Right cardiac atrium (tissue), 5 donors: ENCODE results near the gene FOS. TPM values are rescaled to one million over a fixed set of nuclear protein-coding genes. Genes with fewer than 3 reads are reported as not detected.
A peak's percentile ranks its signal among the peaks of the same experiment; 100 is the strongest.
"Not testable (repeated sequence)": the region's sequence is repeated elsewhere in the genome, so short reads cannot be mapped to it uniquely, and the experiment has no call there.

Experiments
- ATAC-seq, 2 donors: fragments of 200-7000 bp; cut with Tn5 transposase; one replicate each; pipeline versions ENCODE4 v1.8.0 to v1.9.1; 2020; ENCODE audit warnings: moderate library complexity in 2 of 2, mild to moderate bottlenecking in 1 of 2
- DNase-seq, 3 donors: peaks; one replicate each; pipeline ENCODE4 v3.0.0-alpha.2; 2020
- H3K27ac ChIP-seq: one replicate; pipeline ENCODE4 v1.5.1; 2013; ENCODE audit warnings: mild to moderate bottlenecking, low read length, control low read depth, moderate library complexity
- H3K27me3 ChIP-seq: one replicate; pipeline ENCODE4 v1.6.1; 2013; ENCODE audit not compliant: control insufficient read depth, insufficient read depth
- H3K4me1 ChIP-seq: one replicate; pipeline ENCODE4 v1.6.1; 2013; ENCODE audit warnings: low read length; ENCODE audit not compliant: control insufficient read depth, insufficient read depth
- H3K4me3 ChIP-seq: one replicate; pipeline ENCODE4 v1.5.1; 2013; ENCODE audit warnings: low read length, control low read depth
- H3K9me3 ChIP-seq: one replicate; pipeline ENCODE4 v1.6.1; 2013; ENCODE audit warnings: low read length; ENCODE audit not compliant: control insufficient read depth
- WGBS: extraction: QIAGEN DNeasy Blood & Tissue Kit; methylation state at CpG from one replicate; pipeline ENCODE4 v1.1.7; 2013; 5-methylcytosine and 5-hydroxymethylcytosine counted together
- intact Hi-C, 4 donors: fragments of 100-400 bp; cut with DNase I; formaldehyde crosslinking; loops; one replicate each; pipeline versions ENCODE4 v1.11.0 to v1.14.0; 2022 to 2023
- polyA plus RNA-seq: library from polyadenylated mRNA; stranded (reverse); fragments of 200-250 nt; gene quantifications from one replicate; pipeline ENCODE4 v1.2.3, GENCODE V29; 2013
- total RNA-seq, 4 donors: library from RNA; stranded (reverse); fragmentation: NEBNext Ultra II Directional; extraction: Animal tissue kit (Norgen Biotek cat#: 25700); gene quantifications; one replicate each; pipeline ENCODE4 v1.2.1, GENCODE V29; 2021
- donor health status: healthy with polysubstance abuse.
- donor health status: DM: no; HTN: yes; CAD: no.
- donor health status: DM: no; HTN: no; CAD: no.
- donor health status: DM: no; HTN: yes; CAD: no; lungs with severe emphysema.
- donor health status: DM: yes; HTN: yes; CAD: no.

Gene FOS
- total and polyA plus RNA-seq, 5 donors = 15.7 to 244 (median 50.3) TPM

GRCh38 chr14:75307700-75308379 is 29.2 kb downstream of the FOS start:
- peak; percentile 88 to 94 (median 92) for DNase-seq
- WGBS = 15% methylated on average over 12 of the region's 12 CpGs
- Histone ChIP-seq H3K4me1 (peaks cover 4% of the 10 kb centered on the region), H3K9me3 (no peaks in the 10 kb centered on the region), H3K27ac (no peak overlapping the region), H3K27me3 (no peaks in the 10 kb centered on the region), H3K4me3 (no peak overlapping the region)
- peak; percentile 43 to 49 for ATAC-seq
- intact Hi-C loops = loop anchor here in 3 of 4 donors (1.0 to 10.0 kb wide), 4 partner anchors 164 to 257 kb away; no protein-coding TSS in a partner anchor

- H3K27me3 ChIP-seq, DNase-seq, H3K27ac ChIP-seq, H3K4me3 ChIP-seq, H3K4me1 ChIP-seq, H3K9me3 ChIP-seq, ATAC-seq: not testable (repeated sequence)
- intact Hi-C loops = loop anchor here in 3 of 4 donors (5.0 to 10.0 kb wide), 3 partner anchors 163 to 256 kb away; no protein-coding TSS in a partner anchor
- WGBS = 90% methylated on average over 7 of the region's 7 CpGs
These were observed 30.4 kb downstream of the FOS start for GRCh38 chr14:75308991-75309390.

GRCh38 chr14:75309561-75309960 is 30.9 kb downstream of the FOS start:
- 93% methylated on average over 14 of the region's 14 CpGs for WGBS
- intact Hi-C loops = loop anchor here in 3 of 4 donors (5.0 to 10.0 kb wide), 3 partner anchors 163 to 255 kb away; no protein-coding TSS in a partner anchor

GRCh38 chr14:75310295-75311111 is 31.9 kb downstream of the FOS start:
- peak overlapping the region; percentile 55 for H3K27ac ChIP-seq
- intact Hi-C loops = loop anchor here in 3 of 4 donors (2.0 to 10.0 kb wide), 3 partner anchors 114 to 178 kb away; partner anchors contain the start of gene JDP2 (in 3 of the 3)
- H3K4me3 ChIP-seq = no peak overlapping the region
- ATAC-seq (peak; percentile 91 to 94), DNase-seq (peak; percentile 96 to 97 (median 96))
- no peaks in the 10 kb centered on the region for H3K9me3 ChIP-seq
- H3K27me3 ChIP-seq = no peaks in the 10 kb centered on the region
- WGBS = 12% methylated on average over 13 of the region's 13 CpGs
- peaks cover 5% of the 10 kb centered on the region for H3K4me1 ChIP-seq

More at GRCh38 chr14:75309561-75309960, 30.9 kb downstream of the FOS start:
- H3K27ac ChIP-seq, H3K4me3 ChIP-seq, H3K9me3 ChIP-seq, H3K4me1 ChIP-seq, DNase-seq, ATAC-seq, H3K27me3 ChIP-seq: not testable (repeated sequence)

- intact Hi-C loops = loop anchor here in 3 of 4 donors (2.0 to 10.0 kb wide), 3 partner anchors 113 to 177 kb away; partner anchors contain the start of gene JDP2 (in 3 of the 3)
- ATAC-seq (no peak), DNase-seq (no peak)
- Histone ChIP-seq H3K4me1 (peaks cover 7% of the 10 kb centered on the region), H3K27ac (peak overlapping the region; percentile 55), H3K4me3 (no peak overlapping the region), H3K27me3 (no peaks in the 10 kb centered on the region), H3K9me3 (no peaks in the 10 kb centered on the region)
- 45% methylated on average over 4 of the region's 4 CpGs for WGBS
These were observed 32.7 kb downstream of the FOS start for GRCh38 chr14:75311356-75311755.

- Histone ChIP-seq H3K9me3 (no peaks in the 10 kb centered on the region), H3K4me1 (peaks cover 7% of the 10 kb centered on the region), H3K27ac (no peak overlapping the region), H3K27me3 (no peaks in the 10 kb centered on the region), H3K4me3 (no peak overlapping the region)
- ATAC-seq = no peak
- no peak for DNase-seq
- intact Hi-C loops = loop anchor here in 3 of 4 donors (5.0 to 10.0 kb wide), 2 partner anchors 112 to 115 kb away; partner anchors contain the start of gene JDP2 (in 3 of the 3)
- WGBS = 72% methylated on average over 4 of the region's 4 CpGs
These were observed 33.7 kb downstream of the FOS start for GRCh38 chr14:75312341-75312740.

- Histone ChIP-seq H3K9me3 (no peaks in the 10 kb centered on the region), H3K4me1 (peaks cover 9% of the 10 kb centered on the region), H3K27me3 (no peaks in the 10 kb centered on the region), H3K27ac (no peak overlapping the region), H3K4me3 (no peak overlapping the region)
- ATAC-seq = no peak
- 96% methylated on average over 5 of the region's 5 CpGs for WGBS
- intact Hi-C loops = loop anchor here in 3 of 4 donors (5.0 to 10.0 kb wide), 2 partner anchors 112 to 114 kb away; partner anchors contain the start of gene JDP2 (in 3 of the 3)
- DNase-seq = no peak
These were observed 34.7 kb downstream of the FOS start for GRCh38 chr14:75313294-75313693.

- no peak overlapping the region for H3K4me3 ChIP-seq
- peak overlapping the region; percentile 70 for H3K27ac ChIP-seq
- no peaks in the 10 kb centered on the region for H3K27me3 ChIP-seq
- intact Hi-C loops = loop anchor here in 2 of 4 donors (5.0 to 10.0 kb wide), 2 partner anchors 110 to 112 kb away; partner anchors contain the start of gene JDP2 (in 2 of the 2)
- peak; percentile 41 to 44 for ATAC-seq
- H3K4me1 ChIP-seq = peaks cover 9% of the 10 kb centered on the region
- DNase-seq = no peak
- no peaks in the 10 kb centered on the region for H3K9me3 ChIP-seq
- 8% methylated on average over 4 of the region's 4 CpGs for WGBS
These were observed 36.5 kb downstream of the FOS start for GRCh38 chr14:75315144-75315543.

GRCh38 chr14:75317148-75317547 is 38.5 kb downstream of the FOS start:
- WGBS = 75% methylated on average over 4 of the region's 4 CpGs
- intact Hi-C loops = loop anchor here in 2 of 4 donors (5.0 to 10.0 kb wide), 2 partner anchors 108 to 110 kb away; partner anchors contain the start of gene JDP2 (in 2 of the 2)
- Histone ChIP-seq H3K4me3 (no peak overlapping the region), H3K27ac (no peak overlapping the region), H3K27me3 (no peaks in the 10 kb centered on the region), H3K4me1 (peaks cover 9% of the 10 kb centered on the region), H3K9me3 (no peaks in the 10 kb centered on the region)
- ATAC-seq = no peak
- no peak for DNase-seq

GRCh38 chr14:75318353-75318752 is 39.7 kb downstream of the FOS start:
- ATAC-seq = no peak
- Histone ChIP-seq H3K4me3 (no peak overlapping the region), H3K9me3 (no peaks in the 10 kb centered on the region), H3K27ac (no peak overlapping the region), H3K4me1 (peaks cover 9% of the 10 kb centered on the region), H3K27me3 (no peaks in the 10 kb centered on the region)
- intact Hi-C loops = loop anchor here in 2 of 4 donors (5.0 to 10.0 kb wide), 2 partner anchors 106 to 109 kb away; partner anchors contain the start of gene JDP2 (in 2 of the 2)
- DNase-seq = no peak
